ENCODE measurements around the gene TLE4.

TLE4 gene

DNA sequence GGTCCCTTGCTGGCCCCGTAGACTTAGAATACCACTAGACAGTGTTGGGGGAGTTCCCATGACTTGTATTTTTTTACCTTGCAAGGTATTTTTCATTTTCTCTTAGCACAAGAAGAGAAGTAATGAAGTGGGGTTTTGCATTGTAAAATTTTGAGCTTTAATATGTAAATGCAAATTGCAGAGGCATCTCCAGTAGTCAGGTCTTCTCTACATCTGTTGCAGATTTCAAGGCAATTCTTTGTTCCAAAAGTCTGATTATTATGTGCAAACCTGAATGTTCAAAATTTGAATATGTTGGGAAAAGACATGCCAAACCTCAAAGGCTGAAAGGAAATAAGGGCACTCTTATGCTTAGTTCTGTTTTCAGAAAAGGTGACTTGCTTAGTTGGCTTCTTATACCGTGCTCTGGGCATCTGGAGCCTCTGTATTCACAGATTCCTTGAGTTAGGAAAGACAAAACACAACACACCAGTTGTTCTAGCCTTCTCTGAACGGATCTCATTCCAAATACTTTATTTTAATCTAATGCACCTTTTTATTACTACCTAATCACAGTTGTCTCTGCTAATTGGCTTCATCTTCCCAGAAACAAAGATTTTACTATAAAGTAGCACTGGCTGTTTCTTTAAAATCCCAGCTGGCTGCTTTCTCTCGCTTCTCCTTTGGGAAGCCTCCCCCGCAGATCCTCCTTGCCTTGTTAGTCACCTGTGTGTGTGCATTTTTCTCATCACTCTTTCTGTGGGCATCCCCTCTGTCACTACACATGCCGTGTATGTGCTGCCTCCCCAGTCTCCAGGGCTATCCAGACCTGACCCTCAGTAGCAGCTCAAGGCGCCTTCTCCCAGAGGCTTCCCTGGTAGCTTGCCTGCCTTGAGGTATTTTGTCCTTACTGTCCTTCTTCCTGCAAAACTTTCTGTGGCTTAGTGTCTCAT is 138.2 kb downstream of the TLE4 start:
- Histone ChIP-seq H3K4me3 (ENCODE audit: insufficient read depth, low read length, poor library complexity, severe bottlenecking) (no peak overlapping the region), H3K27ac (ENCODE audit: low read depth, low read length) (no peak overlapping the region), H3F3A (ENCODE audit: insufficient read depth) (no peaks in the 10 kb centered on the region), H3K27me3 (ENCODE audit: low read length) (no peaks in the 10 kb centered on the region), H2AFZ (ENCODE audit: low read depth, low read length, severe bottlenecking) (no peak overlapping the region), H3K36me3 (ENCODE audit: low read length) (no peaks in the 10 kb centered on the region), H3K9ac (ENCODE audit: low read length) (no peak overlapping the region), H3K4me2 (ENCODE audit: low read depth, low read length, poor library complexity, severe bottlenecking) (no peak overlapping the region), H3K79me2 (ENCODE audit: insufficient read depth, low read length) (no peaks in the 10 kb centered on the region), H3K9me3 (ENCODE audit: insufficient read depth, low read length) (no peaks in the 10 kb centered on the region), H3K9me2 (replicated peaks; ENCODE audit: insufficient read depth, low read length) (no peaks in the 10 kb centered on the region), H4K20me1 (ENCODE audit: low read depth, low read length) (no peaks in the 10 kb centered on the region)
- no peak for TF ChIP-seq EZH2phosphoT487 (conservative IDR thresholded peaks at IDR 0.05; ENCODE audit: low read length)
- TF ChIP-seq, protein P1, sequence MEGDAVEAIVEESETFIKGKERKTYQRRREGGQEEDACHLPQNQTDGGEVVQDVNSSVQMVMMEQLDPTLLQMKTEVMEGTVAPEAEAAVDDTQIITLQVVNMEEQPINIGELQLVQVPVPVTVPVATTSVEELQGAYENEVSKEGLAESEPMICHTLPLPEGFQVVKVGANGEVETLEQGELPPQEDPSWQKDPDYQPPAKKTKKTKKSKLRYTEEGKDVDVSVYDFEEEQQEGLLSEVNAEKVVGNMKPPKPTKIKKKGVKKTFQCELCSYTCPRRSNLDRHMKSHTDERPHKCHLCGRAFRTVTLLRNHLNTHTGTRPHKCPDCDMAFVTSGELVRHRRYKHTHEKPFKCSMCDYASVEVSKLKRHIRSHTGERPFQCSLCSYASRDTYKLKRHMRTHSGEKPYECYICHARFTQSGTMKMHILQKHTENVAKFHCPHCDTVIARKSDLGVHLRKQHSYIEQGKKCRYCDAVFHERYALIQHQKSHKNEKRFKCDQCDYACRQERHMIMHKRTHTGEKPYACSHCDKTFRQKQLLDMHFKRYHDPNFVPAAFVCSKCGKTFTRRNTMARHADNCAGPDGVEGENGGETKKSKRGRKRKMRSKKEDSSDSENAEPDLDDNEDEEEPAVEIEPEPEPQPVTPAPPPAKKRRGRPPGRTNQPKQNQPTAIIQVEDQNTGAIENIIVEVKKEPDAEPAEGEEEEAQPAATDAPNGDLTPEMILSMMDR (IDR thresholded peaks at IDR 0.05; ENCODE audit: insufficient read depth, low read length, poor library complexity, severe bottlenecking), result no peak

DNA sequence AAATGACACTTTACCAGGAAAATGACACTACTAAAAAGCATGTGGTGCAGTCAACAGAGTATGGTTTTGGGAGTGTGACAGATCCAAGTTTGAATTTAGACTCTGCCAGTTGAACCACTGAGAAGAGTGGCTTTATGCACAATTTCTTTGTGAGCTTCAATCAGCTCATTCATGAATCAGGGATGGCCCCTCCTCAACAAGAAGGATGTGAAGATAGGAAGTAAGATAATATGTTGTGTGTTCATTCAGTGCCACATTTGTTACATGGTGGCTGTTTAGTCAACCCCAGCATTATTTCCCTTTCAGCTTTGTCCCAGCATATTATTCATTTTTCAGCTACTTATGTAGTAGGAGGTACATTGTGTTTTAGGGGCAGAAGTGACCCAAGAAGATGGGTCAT is 140.1 kb downstream of the TLE4 start:
- no peak overlapping the region for H3K9ac ChIP-seq (ENCODE audit: low read length)
- TF ChIP-seq, protein P1 (IDR thresholded peaks at IDR 0.05; ENCODE audit: insufficient read depth, low read length, poor library complexity, severe bottlenecking), result no peak
- no peak for TF ChIP-seq EZH2phosphoT487 (conservative IDR thresholded peaks at IDR 0.05; ENCODE audit: low read length)
- no peak overlapping the region for H3K4me2 ChIP-seq (ENCODE audit: low read depth, low read length, poor library complexity, severe bottlenecking)
- H2AFZ ChIP-seq (ENCODE audit: low read depth, low read length, severe bottlenecking), result no peak overlapping the region
- H3F3A ChIP-seq (ENCODE audit: insufficient read depth), result no peaks in the 10 kb centered on the region
- H3K9me3 ChIP-seq (ENCODE audit: insufficient read depth, low read length), result no peaks in the 10 kb centered on the region
- no peaks in the 10 kb centered on the region for H4K20me1 ChIP-seq (ENCODE audit: low read depth, low read length)
- no peak overlapping the region for H3K4me3 ChIP-seq (ENCODE audit: insufficient read depth, low read length, poor library complexity, severe bottlenecking)
- H3K9me2 ChIP-seq (replicated peaks; ENCODE audit: insufficient read depth, low read length), result no peaks in the 10 kb centered on the region
- no peaks in the 10 kb centered on the region for H3K36me3 ChIP-seq (ENCODE audit: low read length)
- H3K27me3 ChIP-seq (ENCODE audit: low read length), result no peaks in the 10 kb centered on the region
- no peak overlapping the region for H3K27ac ChIP-seq (ENCODE audit: low read depth, low read length)
- no peaks in the 10 kb centered on the region for H3K79me2 ChIP-seq (ENCODE audit: insufficient read depth, low read length)

DNA sequence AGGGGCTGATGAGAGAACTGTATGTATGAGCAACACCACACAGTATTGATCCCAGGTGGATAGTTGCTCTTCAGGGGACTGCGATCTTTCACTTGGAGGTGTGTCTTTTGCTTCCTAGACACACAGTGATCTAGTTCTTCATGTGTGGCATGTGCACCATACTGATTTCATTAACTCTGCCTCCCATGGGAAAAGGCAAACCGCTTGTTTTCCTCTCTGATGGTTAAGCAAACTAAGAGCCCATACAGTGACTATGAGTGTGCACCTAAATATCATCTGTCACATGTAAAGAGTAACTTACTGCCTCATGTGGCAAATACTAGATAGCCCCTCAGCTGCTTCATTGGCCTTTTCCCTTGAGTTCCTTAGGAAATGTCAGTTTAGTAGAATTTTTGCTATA is 147.3 kb downstream of the TLE4 start:
- Histone ChIP-seq H3K27ac (ENCODE audit: low read depth, low read length) (no peak overlapping the region), H3K27me3 (ENCODE audit: low read length) (no peaks in the 10 kb centered on the region), H3K4me3 (ENCODE audit: insufficient read depth, low read length, poor library complexity, severe bottlenecking) (no peak overlapping the region), H3K4me2 (ENCODE audit: low read depth, low read length, poor library complexity, severe bottlenecking) (no peak overlapping the region), H2AFZ (ENCODE audit: low read depth, low read length, severe bottlenecking) (no peak overlapping the region), H4K20me1 (ENCODE audit: low read depth, low read length) (no peaks in the 10 kb centered on the region), H3K79me2 (ENCODE audit: insufficient read depth, low read length) (no peaks in the 10 kb centered on the region), H3F3A (ENCODE audit: insufficient read depth) (no peaks in the 10 kb centered on the region), H3K9ac (ENCODE audit: low read length) (no peak overlapping the region), H3K9me3 (ENCODE audit: insufficient read depth, low read length) (no peaks in the 10 kb centered on the region), H3K36me3 (ENCODE audit: low read length) (no peaks in the 10 kb centered on the region), H3K9me2 (replicated peaks; ENCODE audit: insufficient read depth, low read length) (no peaks in the 10 kb centered on the region)
- TF ChIP-seq, protein P1 (IDR thresholded peaks at IDR 0.05; ENCODE audit: insufficient read depth, low read length, poor library complexity, severe bottlenecking), result no peak
- no peak for TF ChIP-seq EZH2phosphoT487 (conservative IDR thresholded peaks at IDR 0.05; ENCODE audit: low read length)

Measured in SU-DHL-6 (cell line).